Measurements from ENCODE around the gene TMED10.
"Not testable (repeated sequence)": the region's sequence is repeated elsewhere in the genome, so short reads cannot be mapped to it uniquely, and the experiment has no call there.

The TMED10 gene

DNA sequence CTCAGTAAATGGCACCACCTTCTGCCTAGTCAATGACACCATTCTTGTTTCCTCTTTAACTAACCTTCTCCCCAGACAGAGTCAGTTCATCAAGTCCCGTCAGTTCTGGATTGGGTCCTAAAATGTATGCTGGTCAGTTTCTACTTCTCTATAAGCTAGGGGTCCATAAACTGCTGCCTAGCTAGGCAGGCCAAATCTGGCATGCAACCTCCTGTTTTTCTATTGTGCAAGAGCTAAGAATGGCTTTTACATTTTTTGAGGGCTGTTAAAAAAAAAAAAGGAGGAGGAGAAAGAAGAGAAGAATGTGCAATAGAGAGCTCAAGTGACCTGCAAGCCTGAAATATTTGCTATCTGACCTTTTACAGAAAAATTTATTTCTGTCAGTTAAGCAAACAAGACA lies 6.4 kb upstream of the TMED10 start:
- Mint-ChIP-seq H3K27ac (no peak overlapping the region), H3K4me3 (no peak overlapping the region), H3K9me3 (no peaks in the 10 kb centered on the region), H3K4me1 (no peaks in the 10 kb centered on the region), H3K36me3 (no peaks in the 10 kb centered on the region)
- ATAC-seq = no peak
- DNase-seq (ENCODE audit: low spot score in 2 of 2) = no peak

DNA sequence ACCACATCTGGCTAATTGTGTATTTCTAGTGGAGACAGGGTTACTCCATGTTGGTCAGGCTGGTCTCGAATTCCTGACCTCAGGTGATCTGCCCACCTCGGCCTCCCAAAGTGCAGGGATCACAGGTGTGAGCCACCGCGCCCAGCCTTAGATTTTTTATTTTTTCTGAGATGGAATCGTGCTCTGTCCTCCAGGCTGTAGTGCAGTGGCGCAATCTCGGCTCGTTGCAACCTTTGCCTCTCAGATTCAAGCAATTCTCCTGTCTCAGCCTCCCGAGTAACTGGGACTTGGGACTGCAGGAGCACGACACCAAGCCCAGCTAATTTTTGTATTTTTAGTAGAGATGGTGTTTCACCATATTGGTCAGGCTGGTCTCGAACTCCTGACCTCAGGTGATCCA lies 5.8 kb upstream of the TMED10 start:
- DNase-seq (ENCODE audit: low spot score in 2 of 2); H3K9me3 Mint-ChIP-seq; H3K36me3 Mint-ChIP-seq; H3K27ac Mint-ChIP-seq; H3K4me3 Mint-ChIP-seq; ATAC-seq; H3K4me1 Mint-ChIP-seq: not testable (repeated sequence)

DNA sequence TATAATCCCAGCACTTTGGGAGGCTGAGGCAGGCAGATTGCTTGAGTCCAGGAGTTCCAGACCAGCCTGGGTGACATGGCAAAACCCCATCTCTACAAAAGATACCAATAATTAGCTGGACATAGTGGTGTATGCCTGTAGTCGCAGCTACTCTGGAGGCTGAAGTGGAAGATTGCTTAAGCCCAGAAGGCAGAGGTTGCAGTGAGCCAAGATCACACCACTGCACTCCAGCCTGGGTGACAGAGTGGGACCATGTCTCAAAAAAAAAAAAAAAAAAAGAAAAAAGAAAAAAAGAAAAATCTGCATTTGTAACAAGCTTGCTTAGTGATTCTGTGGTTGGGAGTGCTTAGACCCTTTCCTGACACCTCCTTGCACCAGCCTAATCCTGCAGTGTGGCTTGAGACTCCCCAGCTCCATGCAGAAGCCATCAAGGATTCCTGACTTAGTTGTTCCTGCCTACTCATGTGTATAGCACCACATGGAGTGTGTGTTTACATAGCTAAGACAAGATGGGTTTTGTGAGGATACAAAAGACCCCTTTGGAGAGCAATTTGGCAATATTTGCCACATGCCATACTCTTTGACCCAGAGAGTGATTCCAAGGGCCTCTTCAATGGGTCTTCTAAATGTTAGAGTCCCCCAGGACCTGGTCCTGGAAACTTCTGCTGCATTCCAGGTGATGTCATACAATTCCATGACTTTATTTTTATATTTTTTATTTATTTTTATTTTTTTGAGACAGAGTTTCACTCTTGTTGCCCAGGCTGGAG lies 5.1 kb upstream of the TMED10 start:
- peaks cover 7% of the 10 kb centered on the region for H3K4me1 Mint-ChIP-seq
- no peak overlapping the region for H3K27ac Mint-ChIP-seq
- DNase-seq (ENCODE audit: low spot score in 2 of 2) (no peak), ATAC-seq (no peak)
- H3K4me3 Mint-ChIP-seq = no peak overlapping the region
- no peaks in the 10 kb centered on the region for H3K9me3 Mint-ChIP-seq
- H3K36me3 Mint-ChIP-seq = peaks cover 4% of the 10 kb centered on the region

DNA sequence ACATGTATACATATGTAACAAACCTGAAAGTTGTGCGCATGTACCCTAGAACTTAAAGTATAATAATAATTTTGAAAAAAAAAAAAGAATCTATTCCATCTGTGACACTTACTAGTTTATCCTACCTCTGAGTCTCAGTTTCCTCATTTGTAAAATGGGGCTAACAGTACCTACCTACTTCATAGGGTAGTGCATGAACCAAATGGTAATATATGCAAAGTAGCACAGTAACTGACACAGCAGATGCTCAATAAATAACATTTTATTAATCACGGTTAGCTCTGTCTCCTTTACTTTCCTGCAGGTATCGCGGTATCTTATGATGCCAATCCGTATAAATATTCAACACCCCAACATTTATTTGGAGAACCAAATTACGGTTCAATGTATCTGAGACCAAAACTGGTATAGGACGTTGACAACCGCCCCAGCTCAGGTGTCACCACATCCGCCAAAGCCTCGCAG lies 703 bp downstream of the TMED10 start:
- Mint-ChIP-seq H3K36me3 (peaks cover 18% of the 10 kb centered on the region), H3K9me3 (no peaks in the 10 kb centered on the region), H3K27ac (peak overlapping the region; percentile 100), H3K4me1 (peaks cover 46% of the 10 kb centered on the region), H3K4me3 (peak overlapping the region; percentile 96)
- DNase-seq (ENCODE audit: low spot score in 2 of 2) = no peak
- peak; percentile 1 for ATAC-seq

DNA sequence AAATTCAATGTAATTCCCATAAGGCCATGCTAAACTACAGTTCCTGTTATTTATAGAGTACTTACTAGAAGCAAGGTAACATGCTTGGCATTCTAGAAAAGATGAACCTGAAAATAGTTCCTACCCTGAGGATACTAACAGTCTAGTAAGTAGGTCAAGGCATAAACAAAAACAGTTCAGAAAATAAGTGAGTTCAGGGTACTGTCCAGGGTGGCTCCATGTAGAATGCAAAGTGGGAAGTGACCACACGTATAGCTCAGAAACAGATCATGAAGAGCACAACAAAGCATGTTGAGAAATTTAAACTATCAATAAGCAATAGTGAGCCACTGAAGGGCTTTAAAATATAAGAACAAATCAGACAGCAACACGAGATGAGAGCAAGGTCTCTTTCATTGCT lies 2.3 kb downstream of the TMED10 start:
- Mint-ChIP-seq H3K4me3 (peak overlapping the region; percentile 96), H3K4me1 (peaks cover 60% of the 10 kb centered on the region), H3K36me3 (peaks cover 23% of the 10 kb centered on the region), H3K9me3 (no peaks in the 10 kb centered on the region), H3K27ac (peak overlapping the region; percentile 100)
- DNase-seq (ENCODE audit: low spot score in 2 of 2) (no peak), ATAC-seq (no peak)

DNA sequence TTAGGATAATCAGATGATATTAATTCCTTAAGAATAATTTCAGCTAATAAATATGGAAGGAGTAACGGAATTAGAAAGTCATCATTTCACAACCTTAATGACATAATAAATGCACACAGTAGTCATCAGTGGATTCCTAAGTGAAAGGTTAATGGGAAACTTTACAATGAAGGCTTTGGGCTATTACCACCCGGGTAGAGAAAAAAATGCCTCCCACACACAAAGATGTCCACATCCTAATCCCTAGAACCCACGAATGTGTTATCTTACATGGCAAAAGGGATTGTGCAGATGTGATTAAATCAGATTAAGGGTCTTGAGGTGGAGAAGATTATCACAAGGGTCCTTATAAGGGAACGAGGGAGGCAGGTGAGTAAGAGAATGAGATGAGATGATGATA lies 5.6 kb downstream of the TMED10 start:
- Mint-ChIP-seq H3K36me3 (peaks cover 15% of the 10 kb centered on the region), H3K9me3 (no peaks in the 10 kb centered on the region), H3K4me3 (no peak overlapping the region), H3K27ac (no peak overlapping the region), H3K4me1 (peaks cover 80% of the 10 kb centered on the region)
- ATAC-seq (no peak), DNase-seq (ENCODE audit: low spot score in 2 of 2) (no peak)

DNA sequence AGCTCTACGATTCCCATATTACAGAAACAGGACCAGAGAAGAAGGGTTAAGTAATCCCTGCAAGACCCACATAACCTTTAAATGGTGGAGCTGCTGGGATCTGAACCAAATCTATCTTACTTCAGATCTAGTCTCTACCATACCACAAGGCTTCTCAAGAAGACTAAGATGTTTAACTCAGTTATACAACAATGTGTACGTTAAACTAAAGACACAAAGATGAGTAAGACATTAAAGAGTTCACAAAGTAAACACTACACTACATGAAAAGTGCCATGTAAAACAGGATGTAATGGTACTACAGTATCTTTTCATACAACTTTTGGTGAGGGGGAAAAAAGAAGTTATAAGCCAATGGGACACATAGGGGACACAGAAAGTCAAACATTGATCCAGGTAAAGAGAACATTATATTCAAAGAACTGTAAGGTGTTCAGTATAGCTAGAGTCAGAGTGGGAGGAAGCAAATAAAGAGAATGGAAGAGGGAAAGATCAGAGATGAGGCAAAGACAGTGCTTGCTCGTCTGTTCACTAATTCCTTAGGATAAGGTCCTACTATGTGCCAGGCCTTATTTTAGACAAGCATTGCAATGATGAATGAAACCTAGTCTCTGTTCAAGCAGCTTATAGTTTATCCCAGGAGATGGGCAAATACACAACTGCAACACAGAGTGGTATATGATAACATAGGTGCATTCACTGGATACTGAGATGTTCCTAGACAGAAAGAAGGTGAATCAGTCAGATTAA lies 7.7 kb downstream of the TMED10 start:
- no peak overlapping the region for H3K4me3 Mint-ChIP-seq
- peaks cover 10% of the 10 kb centered on the region for H3K36me3 Mint-ChIP-seq
- ATAC-seq = no peak

DNA sequence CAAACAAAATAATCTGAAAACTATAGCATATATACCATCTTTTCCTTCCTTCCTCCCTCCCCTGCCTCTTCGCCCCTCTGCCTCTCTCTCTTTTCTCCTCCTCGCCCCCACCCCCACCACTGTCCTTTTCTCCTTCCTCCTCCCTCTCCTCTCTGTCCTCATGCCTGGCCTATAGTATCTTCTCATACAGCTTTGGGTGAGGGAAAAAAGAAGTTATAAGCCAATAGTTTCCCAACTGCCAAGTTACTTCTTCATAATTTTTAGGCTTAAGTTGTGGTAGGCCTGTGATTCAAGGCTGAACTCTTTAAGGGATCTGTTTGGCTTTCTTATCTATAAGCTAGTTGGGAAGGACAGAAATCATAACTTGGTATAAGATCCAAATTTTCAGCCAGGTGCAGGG lies 9.1 kb downstream of the TMED10 start:
- ATAC-seq (no peak), DNase-seq (ENCODE audit: low spot score in 2 of 2) (no peak)
- H3K4me3 Mint-ChIP-seq = no peak overlapping the region
- peaks cover 11% of the 10 kb centered on the region for H3K36me3 Mint-ChIP-seq
- peaks cover 56% of the 10 kb centered on the region for H3K4me1 Mint-ChIP-seq
- no peaks in the 10 kb centered on the region for H3K9me3 Mint-ChIP-seq
- H3K27ac Mint-ChIP-seq = no peak overlapping the region

More for the DNA sequence above, 7.7 kb downstream of the TMED10 start:
- peak overlapping the region; percentile 0 for H3K27ac Mint-ChIP-seq
- peaks cover 68% of the 10 kb centered on the region for H3K4me1 Mint-ChIP-seq
- no peak for DNase-seq (ENCODE audit: low spot score in 2 of 2)
- no peaks in the 10 kb centered on the region for H3K9me3 Mint-ChIP-seq

DNA sequence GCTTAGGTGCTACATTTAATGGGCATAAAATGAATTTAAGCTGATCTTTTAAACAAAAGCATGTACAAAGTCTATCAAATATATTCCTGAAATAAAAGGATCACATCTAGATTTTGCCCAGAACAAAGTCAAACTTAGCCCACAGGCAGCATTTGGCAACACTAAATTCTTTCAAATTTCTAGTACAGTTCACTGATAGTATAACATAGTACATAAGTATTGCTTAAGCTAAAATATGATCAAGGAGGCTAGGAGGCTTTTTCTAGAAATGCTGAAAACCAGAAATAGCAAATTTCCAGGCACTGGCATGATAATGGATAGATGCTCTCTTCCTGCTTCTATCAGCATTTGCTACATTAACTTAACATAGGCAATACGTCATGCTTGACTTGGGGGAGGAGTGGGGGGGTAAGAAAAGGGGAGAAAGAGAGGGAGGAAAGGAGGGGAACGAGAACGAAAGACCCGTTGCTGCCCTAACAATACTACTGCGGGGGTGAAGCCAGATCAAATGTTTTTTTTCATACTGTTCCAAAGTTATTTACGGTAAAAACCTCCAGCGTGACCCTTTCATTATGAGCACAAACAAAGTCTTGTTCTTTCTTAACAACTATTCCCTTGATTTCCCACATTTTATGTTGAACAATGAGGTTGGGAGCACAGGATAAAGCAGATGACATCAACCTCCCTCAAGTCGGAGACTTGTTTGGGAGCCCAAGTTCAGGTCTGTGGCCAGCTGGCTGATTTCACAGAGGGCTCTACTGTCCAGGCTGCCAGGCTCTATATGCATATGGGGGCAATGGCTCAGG lies 10.6 kb downstream of the TMED10 start:
- Mint-ChIP-seq H3K36me3 (peaks cover 23% of the 10 kb centered on the region), H3K4me3 (no peak overlapping the region), H3K27ac (no peak overlapping the region), H3K9me3 (no peaks in the 10 kb centered on the region), H3K4me1 (peaks cover 58% of the 10 kb centered on the region)
- ATAC-seq (no peak), DNase-seq (ENCODE audit: low spot score in 2 of 2) (no peak)

DNA sequence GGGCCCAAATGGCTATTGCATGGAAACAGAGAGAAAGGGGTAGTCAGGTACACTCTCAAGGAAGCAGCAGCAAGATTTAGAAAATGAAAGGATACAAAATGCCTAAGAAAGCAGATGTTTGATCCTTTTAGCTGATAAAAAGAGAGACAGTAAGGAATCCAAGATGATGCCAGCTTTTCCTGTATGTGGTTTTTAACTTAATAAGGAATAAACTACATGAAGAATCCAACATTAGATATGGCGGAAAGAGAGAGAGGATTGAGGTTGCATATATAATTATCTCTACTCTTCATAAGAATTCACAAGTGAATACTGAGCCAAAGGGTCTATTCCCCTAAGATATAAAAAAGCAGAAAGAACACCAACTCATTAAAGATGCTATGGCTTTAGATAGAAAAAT lies 11.6 kb downstream of the TMED10 start:
- H3K4me3 Mint-ChIP-seq = no peak overlapping the region
- H3K9me3 Mint-ChIP-seq = no peaks in the 10 kb centered on the region
- no peak overlapping the region for H3K27ac Mint-ChIP-seq
- no peak for DNase-seq (ENCODE audit: low spot score in 2 of 2)
- peaks cover 55% of the 10 kb centered on the region for H3K4me1 Mint-ChIP-seq
- peaks cover 31% of the 10 kb centered on the region for H3K36me3 Mint-ChIP-seq
- no peak for ATAC-seq

DNA sequence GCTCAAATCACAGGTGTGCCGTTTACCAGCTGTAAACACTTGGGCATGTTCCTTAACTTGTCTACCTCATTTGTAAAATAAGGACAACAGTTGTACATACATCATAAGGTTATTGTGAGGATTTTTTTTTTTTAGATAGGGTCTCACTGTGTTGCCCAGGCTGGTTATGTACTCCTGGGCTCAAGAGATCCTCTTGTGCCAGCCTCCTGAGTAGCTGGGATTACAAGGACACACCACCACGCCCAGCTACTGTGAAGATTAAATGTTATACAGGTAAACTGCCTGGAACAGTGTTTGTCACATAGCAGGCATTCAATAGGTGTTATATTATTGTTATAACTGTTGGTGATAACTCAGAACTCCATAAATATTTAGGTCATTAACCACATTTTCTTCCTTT lies 12.7 kb downstream of the TMED10 start:
- peaks cover 29% of the 10 kb centered on the region for H3K36me3 Mint-ChIP-seq
- DNase-seq (ENCODE audit: low spot score in 2 of 2) = no peak
- no peak for ATAC-seq
- no peaks in the 10 kb centered on the region for H3K9me3 Mint-ChIP-seq
- no peak overlapping the region for H3K27ac Mint-ChIP-seq
- peaks cover 57% of the 10 kb centered on the region for H3K4me1 Mint-ChIP-seq
- no peak overlapping the region for H3K4me3 Mint-ChIP-seq

DNA sequence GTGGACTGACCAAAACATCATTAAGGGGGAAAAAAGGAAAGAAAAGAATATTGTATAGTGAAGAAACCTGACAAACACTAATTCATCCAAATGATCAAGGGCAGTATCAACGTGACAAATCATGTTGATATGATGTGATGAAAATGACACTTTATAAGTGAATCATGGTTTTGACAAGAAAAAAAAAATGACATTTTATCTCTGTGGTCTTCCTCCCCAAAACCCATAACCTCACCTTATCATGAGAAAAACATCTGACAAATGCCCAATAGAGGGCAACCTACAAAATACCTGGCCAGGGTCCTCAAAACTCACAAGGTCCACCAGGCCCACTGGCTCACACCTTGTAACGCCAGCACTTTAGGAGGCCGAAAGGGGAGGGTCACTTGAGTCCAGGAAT lies 13.8 kb downstream of the TMED10 start:
- no peak overlapping the region for H3K27ac Mint-ChIP-seq
- H3K9me3 Mint-ChIP-seq = no peaks in the 10 kb centered on the region
- no peak overlapping the region for H3K4me3 Mint-ChIP-seq
- H3K4me1 Mint-ChIP-seq = peaks cover 48% of the 10 kb centered on the region
- ATAC-seq (peak; percentile 43), DNase-seq (ENCODE audit: low spot score in 2 of 2) (no peak)
- H3K36me3 Mint-ChIP-seq = peaks cover 29% of the 10 kb centered on the region

DNA sequence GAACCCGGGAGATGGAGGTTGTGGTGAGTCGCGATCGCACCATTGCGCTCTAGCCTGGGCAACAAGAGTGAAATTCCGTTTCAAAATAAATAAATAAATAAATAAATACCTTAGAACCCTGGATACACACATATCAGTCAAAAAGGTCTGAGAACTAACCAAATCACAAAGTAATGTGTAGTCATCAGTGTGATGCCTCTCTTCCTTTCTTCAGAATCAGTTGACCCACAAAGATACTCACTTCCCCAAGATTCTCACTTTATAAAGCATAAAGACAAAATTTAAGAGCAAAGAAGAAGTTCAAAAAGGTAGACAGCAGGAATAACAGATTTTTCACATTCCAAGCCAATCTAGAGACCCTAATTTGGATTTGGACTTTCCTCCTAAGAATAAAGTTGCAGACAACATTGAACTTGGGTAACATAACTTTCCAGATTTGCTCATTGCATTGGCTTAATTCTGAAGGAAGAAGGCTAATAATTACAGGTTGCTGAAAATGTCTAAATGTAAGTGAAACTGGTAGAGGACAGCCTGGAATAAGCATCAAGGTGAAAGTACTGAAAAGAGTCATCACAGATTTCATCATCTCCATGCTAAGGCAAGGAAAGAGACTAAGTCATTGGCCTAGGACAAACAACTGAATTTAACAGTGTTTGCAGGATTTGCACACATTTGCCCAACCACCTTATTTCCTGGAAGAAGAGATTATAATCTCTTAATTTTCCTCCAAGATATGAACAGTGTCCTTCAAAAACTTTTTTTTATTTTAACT lies 17.4 kb downstream of the TMED10 start:
- H3K4me1 Mint-ChIP-seq = peaks cover 55% of the 10 kb centered on the region
- H3K4me3 Mint-ChIP-seq = no peak overlapping the region
- H3K36me3 Mint-ChIP-seq = peaks cover 35% of the 10 kb centered on the region
- peak overlapping the region; percentile 64 for H3K27ac Mint-ChIP-seq
- DNase-seq (ENCODE audit: low spot score in 2 of 2) (no peak), ATAC-seq (peak; percentile 76)
- no peaks in the 10 kb centered on the region for H3K9me3 Mint-ChIP-seq

DNA sequence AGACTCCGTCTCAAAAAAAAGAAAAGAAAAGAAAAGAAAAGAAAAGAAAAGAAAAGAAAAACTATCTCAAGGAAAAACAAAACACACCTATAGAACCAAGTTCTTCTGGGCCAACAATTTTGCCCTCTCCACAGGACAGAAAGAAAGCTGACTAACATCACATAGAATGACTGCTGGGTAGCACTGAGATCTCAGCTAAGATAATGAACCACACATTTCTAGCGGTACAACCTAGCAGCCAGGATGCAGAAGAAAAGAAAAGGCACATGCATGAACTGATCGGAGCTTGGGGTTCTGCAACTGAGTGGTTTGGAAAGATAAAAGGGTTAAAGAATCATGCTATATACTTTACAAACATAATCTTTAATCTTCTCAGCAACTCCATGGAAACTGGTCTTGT lies 19.5 kb downstream of the TMED10 start:
- peak; percentile 84 for ATAC-seq
- H3K9me3 Mint-ChIP-seq = no peaks in the 10 kb centered on the region
- peak overlapping the region; percentile 65 for H3K27ac Mint-ChIP-seq
- no peak for DNase-seq (ENCODE audit: low spot score in 2 of 2)
- H3K4me3 Mint-ChIP-seq = no peak overlapping the region
- H3K4me1 Mint-ChIP-seq = peaks cover 62% of the 10 kb centered on the region
- H3K36me3 Mint-ChIP-seq = peaks cover 31% of the 10 kb centered on the region

DNA sequence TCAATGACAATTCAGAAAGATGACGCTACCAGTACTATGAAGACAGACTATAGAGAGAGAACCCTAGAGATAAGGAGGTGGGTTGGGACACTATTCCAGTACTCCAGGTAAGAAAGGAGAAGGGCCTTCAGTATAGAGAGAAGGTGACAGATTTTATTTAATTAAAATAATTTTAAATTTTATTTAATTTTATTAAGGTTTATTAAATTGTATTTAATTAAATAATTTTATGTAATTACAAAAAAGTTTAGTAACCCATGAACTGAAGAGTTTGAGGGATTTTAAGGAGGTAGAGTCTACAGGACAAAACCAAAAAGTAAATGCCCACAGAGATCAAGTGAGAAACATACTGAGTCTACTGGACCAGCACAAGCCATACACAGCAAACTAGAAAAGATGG lies 20.3 kb downstream of the TMED10 start:
- no peak for DNase-seq (ENCODE audit: low spot score in 2 of 2)
- Mint-ChIP-seq H3K4me3 (no peak overlapping the region), H3K4me1 (peaks cover 57% of the 10 kb centered on the region), H3K27ac (peak overlapping the region; percentile 60), H3K9me3 (no peaks in the 10 kb centered on the region), H3K36me3 (peaks cover 35% of the 10 kb centered on the region)
- ATAC-seq = no peak
